Right lung (tissue), 10 donors: ENCODE measurements around the gene C5orf47. TPM values are rescaled to one million over a fixed set of nuclear protein-coding genes. Genes with fewer than 3 reads are reported as not detected.

ENCODE experiments used
- DNase-seq, 2 donors: peaks; one replicate each; pipeline ENCODE4 v3.0.0-alpha.2; 2013
- long read RNA-seq, 8 donors: transcript quantifications; one replicate each; lab custom pipeline, GENCODE V29; 2026
- polyA plus RNA-seq, 5 donors: library from polyadenylated mRNA; unstranded; fragments of 120-200 nt; gene quantifications; one replicate each; pipeline versions ENCODE4 v1.2.1 to v1.2.3, GENCODE V29; 2013; ENCODE audit warnings: inconsistent platforms in 1 of 5, low replicate concordance in 1 of 5; ENCODE audit not compliant: insufficient read length in 5 of 5, insufficient read depth in 1 of 5

The C5orf47 gene
- under 1 TPM; 0.12 to 0.48 (median 0.24) TPM for polyA plus RNA-seq
- long read RNA-seq, donor 1 = 0 reads
- long read RNA-seq, donor 2 = 0 reads
- long read RNA-seq, donor 3 = 0 reads
- long read RNA-seq, donor 4 = 0 reads
- long read RNA-seq, donor 5 = 0 reads
- long read RNA-seq, donor 6 = 0 reads
- long read RNA-seq, donor 7 = 0 reads
- long read RNA-seq, donor 8 = 0 reads

GRCh38 chr5:173988554-173989431 lies at the start of gene C5orf47:
C5orf47 (plus strand) TSS chr5:173989170; CDS start chr5:173989264, 94 bp downstream.
- DNase-seq = no peak

DNA sequence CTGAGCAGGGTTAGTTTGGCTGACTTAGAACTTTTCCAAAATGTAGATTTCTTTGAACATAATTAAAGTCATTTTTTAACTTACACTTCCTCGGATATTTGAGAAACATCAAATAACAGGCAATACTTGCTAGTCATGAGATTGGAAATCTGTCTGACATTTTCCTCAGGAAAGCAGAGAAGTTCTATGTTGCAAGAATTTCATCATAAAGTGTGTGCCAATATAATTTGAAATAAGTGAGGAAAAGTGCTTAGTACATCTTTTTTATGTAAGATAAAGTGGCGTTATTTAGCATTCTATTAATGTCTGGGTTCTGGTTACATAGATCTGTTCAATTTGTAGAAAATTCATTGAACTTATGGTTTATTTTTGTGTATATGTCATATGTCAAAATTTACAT lies 48.7 kb upstream of the C5orf47 start:
- DNase-seq = peak; percentile 52 to 62

- no peak for DNase-seq
Observed at GRCh38 chr5:173941102-173941501, 47.9 kb upstream of the C5orf47 start.

- DNase-seq = no peak
Observed at GRCh38 chr5:173941758-173942401, 47.1 kb upstream of the C5orf47 start.

DNA sequence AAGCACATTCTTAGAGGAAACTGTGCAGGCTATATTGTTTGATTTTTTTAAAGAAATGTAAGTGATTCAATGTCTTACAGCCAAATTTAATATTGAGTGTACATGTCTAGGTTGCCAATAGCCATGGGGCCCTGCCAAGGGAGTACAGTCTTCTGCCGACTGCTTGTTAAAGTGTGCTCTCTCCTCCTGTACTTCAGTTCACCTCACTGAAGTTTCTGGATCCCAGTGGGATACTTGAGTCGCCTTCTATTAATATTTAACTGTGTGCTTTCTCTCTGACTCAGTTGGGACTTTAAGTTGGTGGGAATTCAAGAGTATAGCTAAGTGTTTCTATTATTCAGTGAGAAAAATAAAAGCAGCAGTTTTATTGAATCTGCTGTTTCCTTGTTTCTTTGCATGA lies 44.5 kb upstream of the C5orf47 start:
- no peak for DNase-seq

DNA sequence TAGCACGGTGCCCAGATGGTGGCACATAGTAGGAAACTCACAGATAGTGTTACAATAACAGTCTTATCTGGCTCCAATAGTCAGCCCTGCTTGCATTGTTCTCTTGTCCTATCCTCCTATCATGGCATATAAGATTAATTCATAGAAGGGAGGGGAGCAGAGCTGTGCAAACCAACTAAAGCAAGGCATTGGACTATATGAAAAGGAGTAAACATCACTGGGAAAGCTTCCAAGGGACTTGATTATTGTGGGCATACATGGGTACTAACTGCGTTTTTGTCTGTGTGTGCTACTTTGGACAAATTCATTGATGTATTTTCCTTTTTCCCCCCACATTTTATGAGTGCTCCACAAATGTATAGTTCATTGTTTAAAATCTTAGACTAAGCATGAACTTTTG lies 43.8 kb upstream of the C5orf47 start:
- no peak for DNase-seq

GRCh38 chr5:173946323-173946722 lies 42.6 kb upstream of the C5orf47 start:
- DNase-seq = no peak

- DNase-seq = no peak
Observed at GRCh38 chr5:173950829-173951228, 38.1 kb upstream of the C5orf47 start.

DNA sequence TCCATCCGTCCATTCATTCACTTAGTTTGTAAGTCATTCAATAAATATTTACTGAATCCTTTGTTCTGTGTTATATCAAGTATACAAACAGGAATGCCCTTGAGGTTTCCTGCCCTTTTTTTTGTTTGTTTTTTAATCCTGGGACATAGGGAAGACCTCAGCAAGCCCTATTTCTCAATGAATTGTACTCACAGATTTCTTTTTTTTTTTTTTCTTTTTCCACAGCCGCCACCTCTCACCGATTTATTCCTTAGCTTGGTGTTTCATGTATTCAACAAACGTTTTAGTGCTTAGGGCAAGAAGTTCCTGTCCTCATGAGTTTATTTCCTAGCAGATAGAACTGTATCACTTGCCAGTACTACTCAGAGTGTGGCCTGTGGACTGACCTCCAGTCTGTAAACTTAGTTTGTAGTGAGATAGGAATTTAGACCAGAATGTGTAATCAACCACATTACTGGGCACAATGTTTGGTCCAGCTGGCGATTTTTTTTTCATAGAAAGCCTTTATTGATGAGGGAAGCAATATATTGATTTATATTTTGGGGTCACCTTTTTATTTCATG lies 35.4 kb upstream of the C5orf47 start:
- no peak for DNase-seq

GRCh38 chr5:173954671-173955521 lies 34.1 kb upstream of the C5orf47 start:
- no peak for DNase-seq

- DNase-seq = no peak
Observed at GRCh38 chr5:173960986-173961385, 28.0 kb upstream of the C5orf47 start.

DNA sequence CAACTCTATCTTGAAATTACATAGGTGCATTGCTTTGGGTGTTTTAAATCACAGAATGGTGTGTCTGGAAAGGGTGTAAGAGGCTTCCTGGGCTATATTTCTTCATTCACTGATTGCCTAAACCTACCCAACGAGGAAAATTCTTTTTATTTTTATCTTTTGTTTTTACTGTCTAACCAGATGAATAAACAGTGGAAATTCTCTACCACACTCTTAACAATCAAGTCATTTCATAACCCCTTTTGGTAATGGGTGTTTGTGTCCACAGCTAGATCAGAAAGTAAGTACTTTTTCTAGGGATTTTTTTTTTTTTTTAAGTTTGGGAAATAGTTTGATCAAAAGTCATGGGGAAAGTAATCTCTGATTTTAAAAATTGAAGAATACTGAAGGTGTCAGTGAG lies 27.6 kb upstream of the C5orf47 start:
- DNase-seq = no peak

DNA sequence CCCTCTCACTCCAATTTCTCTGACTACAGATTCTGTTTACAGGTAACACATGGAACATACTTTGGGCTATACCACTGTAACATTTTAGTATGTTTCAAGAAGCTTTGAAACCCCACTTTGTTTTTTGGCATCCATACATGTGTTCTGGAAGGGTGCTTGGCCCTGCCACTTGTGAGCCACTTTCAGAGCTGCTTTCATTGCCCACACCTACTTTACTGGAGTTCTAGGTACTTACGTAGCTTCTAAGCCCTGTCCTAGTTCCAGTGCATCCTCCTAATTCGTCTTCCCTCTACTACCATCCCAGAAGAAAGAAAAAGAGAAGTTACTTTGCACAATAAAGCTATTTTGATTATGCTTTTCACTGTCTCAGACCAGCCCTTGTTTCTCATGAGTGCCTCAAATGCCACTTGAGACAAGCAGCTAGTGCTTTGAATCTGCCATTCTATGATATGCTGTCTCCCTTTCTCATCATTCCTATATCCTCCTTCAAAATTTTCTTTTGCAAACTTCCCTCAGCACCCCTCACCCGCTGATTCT lies 26.5 kb upstream of the C5orf47 start:
- DNase-seq = no peak

GRCh38 chr5:173963182-173963838 lies 25.7 kb upstream of the C5orf47 start:
- no peak for DNase-seq

- DNase-seq = peak; percentile 60 to 64
Observed at GRCh38 chr5:173963867-173964441, 25.0 kb upstream of the C5orf47 start.

DNA sequence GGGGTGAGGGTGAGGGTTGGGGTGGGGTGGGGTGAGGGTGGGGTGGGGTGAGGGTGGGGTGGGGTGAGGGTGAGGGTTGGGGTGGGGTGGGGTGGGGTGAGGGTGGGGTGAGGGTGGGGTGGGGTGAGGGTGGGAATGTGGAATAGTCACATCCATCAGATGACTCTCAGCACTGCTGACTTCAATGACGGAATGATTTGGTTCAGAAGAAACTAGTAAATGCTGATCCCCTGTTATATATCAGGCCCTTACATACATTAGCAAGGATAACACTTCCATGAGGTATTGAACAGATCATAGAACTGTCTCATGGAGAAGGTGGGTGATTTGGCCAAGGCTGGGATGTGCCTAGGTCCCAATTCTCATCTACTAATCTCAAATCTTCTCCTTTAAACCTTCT lies 24.5 kb upstream of the C5orf47 start:
- DNase-seq = no peak

- no peak for DNase-seq
Observed at GRCh38 chr5:173967241-173967640, 21.7 kb upstream of the C5orf47 start.

DNA sequence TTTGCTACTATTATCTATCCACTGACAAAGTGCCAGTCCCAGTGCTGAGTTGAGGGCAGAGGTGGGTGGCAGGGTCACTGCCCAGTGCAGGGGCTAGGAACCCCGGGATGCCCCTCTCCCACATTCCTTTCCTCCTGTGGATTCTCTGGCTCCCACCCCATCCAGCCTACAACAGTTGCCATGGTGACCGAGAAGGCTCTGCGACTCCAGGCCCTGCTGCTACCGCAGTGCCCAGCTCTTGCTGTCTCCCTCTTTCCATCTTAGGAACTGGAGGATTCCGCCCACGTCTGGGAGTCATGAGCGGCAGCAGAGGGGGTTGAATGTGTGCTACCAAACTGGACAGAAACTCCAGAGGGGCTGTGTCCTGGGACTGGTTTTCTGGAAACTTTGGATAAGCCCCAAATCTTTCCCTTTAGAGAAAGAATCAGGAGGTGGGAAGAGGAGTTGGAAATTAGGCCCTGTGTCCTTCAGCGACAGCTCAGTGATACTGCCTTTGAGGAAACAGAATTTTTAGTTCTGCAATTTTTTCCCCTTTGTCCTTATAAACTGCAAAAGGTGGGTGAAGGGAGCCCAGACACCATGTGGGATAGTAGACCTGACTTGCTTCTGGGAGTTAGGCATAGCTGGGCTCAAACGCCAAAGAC lies 20.7 kb upstream of the C5orf47 start:
- no peak for DNase-seq

DNA sequence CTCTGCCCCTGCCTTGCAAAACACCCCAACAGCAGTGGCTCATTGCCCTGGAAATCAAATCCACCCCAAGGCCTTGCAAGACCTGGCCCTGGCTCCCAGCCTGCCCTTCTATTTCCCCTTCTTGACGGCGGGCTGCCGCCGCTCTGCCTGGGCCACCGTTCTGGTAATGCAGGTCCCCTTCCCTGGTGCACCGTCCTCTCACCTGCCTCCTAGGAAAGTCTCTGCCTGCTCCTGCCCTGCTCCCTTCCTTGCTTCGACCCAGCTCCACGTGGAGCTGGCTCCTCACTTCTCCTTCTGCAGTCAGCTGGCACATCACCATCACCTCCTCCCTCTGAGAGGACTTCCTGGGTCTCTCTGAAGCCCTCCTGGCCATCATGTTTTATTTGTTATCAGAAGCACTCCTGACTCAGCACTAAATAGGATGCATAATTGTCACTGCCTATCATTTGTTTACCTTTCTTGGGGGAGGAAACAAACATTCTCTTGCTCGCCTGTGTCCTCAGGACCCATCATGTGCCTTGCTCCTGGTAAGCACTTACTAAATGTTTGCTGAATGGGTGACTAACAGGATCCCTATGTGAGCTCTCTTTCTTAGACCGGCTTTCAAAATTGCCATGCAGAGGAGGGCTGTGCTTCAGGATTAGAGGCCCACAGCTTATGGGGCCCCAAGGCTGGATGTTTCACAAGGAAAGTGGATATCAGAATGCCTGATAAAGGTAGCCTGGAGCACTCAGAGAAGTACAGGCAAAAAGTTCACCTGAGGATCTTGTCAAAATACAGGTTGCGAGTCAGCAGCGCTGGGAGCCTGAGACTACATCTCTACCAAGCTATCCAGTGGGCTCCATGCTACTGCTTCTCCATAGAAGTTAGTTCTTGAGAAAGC lies 19.6 kb upstream of the C5orf47 start:
- no peak for DNase-seq
